Astrocyte of the cerebellum (primary cell): Measurements from ENCODE around the gene S100A16.
"Not testable (repeated sequence)": the region's sequence is repeated elsewhere in the genome, so short reads cannot be mapped to it uniquely, and the experiment has no call there.

Experiments
- DNase-seq: peaks from one replicate; pipeline ENCODE4 v3.0.0-alpha.2; 2011; ENCODE audit warnings: low read depth
- H3K4me3 ChIP-seq: 2 replicates; pipeline ENCODE4 v1.5.1; 2011; ENCODE audit warnings: mild to moderate bottlenecking, low read depth, low read length, moderate library complexity
- CTCF ChIP-seq: IDR thresholded peaks from 2 replicates; pipeline ENCODE4 v1.5.1; 2012; ENCODE audit warnings: low read length, low read depth, moderate library complexity, mild to moderate bottlenecking; ENCODE audit errors: missing control alignments
- in situ Hi-C: cut with HindIII; loops from 2 replicates; pipeline ENCODE4 v1.10.0; 2017; ENCODE audit warnings: low sequenced_read_pairs

S100A16 gene

DNA sequence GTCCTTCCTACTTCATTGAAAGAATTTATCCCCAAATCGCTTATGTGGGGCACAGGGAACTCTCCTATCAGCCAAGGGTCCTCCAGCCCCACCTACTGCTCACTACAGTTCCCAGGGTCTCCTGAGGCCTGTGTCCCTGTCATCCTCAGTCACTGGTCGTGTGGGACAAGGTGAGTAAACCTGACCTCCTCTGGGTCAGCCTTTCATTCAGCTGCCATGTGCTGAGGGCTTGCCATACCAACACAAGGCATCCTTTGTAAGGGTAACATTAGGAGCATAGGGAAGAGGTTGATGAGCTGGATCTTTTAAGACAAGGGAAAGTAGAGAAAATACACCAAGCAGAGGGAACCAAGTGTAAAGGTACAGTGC, 34.4 kb upstream of the S100A16 start:
- TF ChIP-seq CTCF: no peak
- in situ Hi-C loops: no loop called here
- no peak overlapping the region for H3K4me3 ChIP-seq
- no peak for DNase-seq

DNA sequence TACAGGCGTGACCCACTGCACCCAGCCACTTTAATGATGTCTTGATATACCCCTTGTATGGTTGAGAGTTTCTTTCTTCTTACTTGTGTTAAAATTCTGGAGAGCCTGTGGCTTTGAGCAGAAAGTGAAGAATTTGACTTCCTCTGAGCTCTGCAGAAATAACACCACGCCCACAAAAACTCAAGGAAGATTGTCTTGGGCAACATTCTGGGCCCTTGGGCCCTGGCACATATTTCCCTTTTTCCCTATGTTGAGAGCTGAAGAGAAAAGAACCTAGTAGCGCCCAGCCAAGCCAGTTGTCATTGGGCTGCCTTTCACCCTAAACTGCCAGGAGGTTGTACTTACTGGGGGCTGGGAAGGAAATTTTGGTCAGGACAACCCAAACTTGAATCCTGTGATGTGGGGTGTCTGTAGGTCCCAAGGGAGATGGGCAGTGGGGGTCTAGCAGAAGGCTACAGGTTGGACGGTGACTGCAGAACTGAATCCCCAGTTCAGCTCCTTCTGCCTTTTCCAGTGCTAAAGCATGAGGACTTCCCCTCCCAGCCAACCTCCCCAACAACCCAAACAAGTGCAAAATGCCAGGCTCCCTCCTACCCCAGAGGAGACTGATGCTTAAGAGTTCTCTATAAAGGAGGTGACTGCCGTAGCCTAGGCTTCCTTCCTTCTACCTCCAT, 33.9 kb upstream of the S100A16 start:
- no peak for DNase-seq
- no peak overlapping the region for H3K4me3 ChIP-seq
- TF ChIP-seq CTCF: no peak
- in situ Hi-C loops: no loop called here

- in situ Hi-C loops: no loop called here
- no peak for DNase-seq
- no peak for TF ChIP-seq CTCF
- no peak overlapping the region for H3K4me3 ChIP-seq
These were observed 30.9 kb upstream of the S100A16 start for GRCh38 chr1:153643816-153644215.

GRCh38 chr1:153643100-153643499, 30.2 kb upstream of the S100A16 start:
- in situ Hi-C loops: no loop called here
- H3K4me3 ChIP-seq: no peak overlapping the region
- no peak for DNase-seq
- no peak for TF ChIP-seq CTCF

GRCh38 chr1:153642161-153642560, 29.2 kb upstream of the S100A16 start:
- no peak overlapping the region for H3K4me3 ChIP-seq
- in situ Hi-C loops: no loop called here
- DNase-seq: no peak
- no peak for TF ChIP-seq CTCF

- in situ Hi-C loops: no loop called here
- no peak for DNase-seq
- no peak for TF ChIP-seq CTCF
- H3K4me3 ChIP-seq: no peak overlapping the region
These were observed 27.9 kb upstream of the S100A16 start for GRCh38 chr1:153640861-153641260.

GRCh38 chr1:153640213-153640612, 27.3 kb upstream of the S100A16 start:
- H3K4me3 ChIP-seq, DNase-seq, in situ Hi-C loops: not testable (repeated sequence)
